ENCODE measurements around the gene KIAA0825. TPM values are rescaled to one million over a fixed set of nuclear protein-coding genes. Genes with fewer than 3 reads are reported as not detected.

KIAA0825 gene
- total RNA-seq, 1 donor from 2014 or later, result 2.2 TPM

DNA sequence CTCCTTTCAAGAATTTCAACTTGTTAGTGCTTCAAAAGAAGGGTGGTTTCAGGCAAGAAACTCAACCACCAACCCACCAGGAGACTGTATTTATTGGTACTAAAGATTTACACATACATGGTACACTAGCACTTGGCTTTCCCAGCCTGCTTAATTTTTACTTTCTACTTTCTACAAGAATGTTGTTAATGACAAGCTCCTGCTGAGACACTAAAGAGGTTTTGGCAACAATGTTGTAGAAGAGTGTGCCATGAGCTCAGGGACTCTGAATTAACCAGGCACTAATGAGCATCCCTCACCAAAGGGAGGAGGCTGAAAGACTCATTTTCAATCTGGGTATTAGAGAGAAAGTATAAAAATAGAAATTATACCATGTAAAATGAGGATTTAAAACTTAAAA lies 195.0 kb downstream of the KIAA0825 start:
- Histone ChIP-seq H3K27me3 (ENCODE audit: low read depth) (no peaks in the 10 kb centered on the region), H3K4me3 (no peak overlapping the region), H3K27ac (replicated peaks) (no peak overlapping the region), H3K9me3 (replicated peaks) (peaks cover 9% of the 10 kb centered on the region), H3K36me3 (no peaks in the 10 kb centered on the region), H3K4me1 (no peaks in the 10 kb centered on the region)
- intact Hi-C loops (cut with micrococcal nuclease), result no loop called here
- no peak for DNase-seq
- TF ChIP-seq, protein P1, sequence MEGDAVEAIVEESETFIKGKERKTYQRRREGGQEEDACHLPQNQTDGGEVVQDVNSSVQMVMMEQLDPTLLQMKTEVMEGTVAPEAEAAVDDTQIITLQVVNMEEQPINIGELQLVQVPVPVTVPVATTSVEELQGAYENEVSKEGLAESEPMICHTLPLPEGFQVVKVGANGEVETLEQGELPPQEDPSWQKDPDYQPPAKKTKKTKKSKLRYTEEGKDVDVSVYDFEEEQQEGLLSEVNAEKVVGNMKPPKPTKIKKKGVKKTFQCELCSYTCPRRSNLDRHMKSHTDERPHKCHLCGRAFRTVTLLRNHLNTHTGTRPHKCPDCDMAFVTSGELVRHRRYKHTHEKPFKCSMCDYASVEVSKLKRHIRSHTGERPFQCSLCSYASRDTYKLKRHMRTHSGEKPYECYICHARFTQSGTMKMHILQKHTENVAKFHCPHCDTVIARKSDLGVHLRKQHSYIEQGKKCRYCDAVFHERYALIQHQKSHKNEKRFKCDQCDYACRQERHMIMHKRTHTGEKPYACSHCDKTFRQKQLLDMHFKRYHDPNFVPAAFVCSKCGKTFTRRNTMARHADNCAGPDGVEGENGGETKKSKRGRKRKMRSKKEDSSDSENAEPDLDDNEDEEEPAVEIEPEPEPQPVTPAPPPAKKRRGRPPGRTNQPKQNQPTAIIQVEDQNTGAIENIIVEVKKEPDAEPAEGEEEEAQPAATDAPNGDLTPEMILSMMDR (IDR thresholded peaks at IDR 0.05; ENCODE audit: borderline replicate concordance), result no peak

DNA sequence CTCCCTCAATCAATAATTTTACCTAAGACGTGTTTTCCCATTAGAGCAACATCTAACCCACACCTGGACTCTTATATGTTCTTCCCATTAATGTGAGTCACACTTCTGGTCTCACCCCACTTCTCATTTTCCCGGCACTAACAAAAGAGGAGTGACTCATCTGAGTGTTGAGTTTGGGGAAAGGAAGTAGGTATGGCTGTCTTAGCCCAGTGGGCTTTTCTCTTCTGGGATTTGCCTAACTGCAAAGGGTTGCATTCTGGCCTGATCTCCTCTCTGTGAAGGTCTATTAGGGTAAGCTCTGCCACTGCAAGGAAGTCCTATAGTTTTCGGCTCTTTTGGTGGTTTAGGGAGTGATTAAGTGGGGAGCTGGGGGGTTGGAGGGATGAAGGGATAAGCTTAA lies 195.6 kb downstream of the KIAA0825 start:
- intact Hi-C loops (cut with micrococcal nuclease), result no loop called here
- no peak overlapping the region for H3K4me3 ChIP-seq
- no peak for DNase-seq
- peaks cover 5% of the 10 kb centered on the region for H3K9me3 ChIP-seq (replicated peaks)
- H3K4me1 ChIP-seq, result no peaks in the 10 kb centered on the region
- TF ChIP-seq, protein P1 (IDR thresholded peaks at IDR 0.05; ENCODE audit: borderline replicate concordance), result no peak
- H3K36me3 ChIP-seq, result no peaks in the 10 kb centered on the region
- H3K27ac ChIP-seq (replicated peaks), result no peak overlapping the region
- H3K27me3 ChIP-seq (ENCODE audit: low read depth), result no peaks in the 10 kb centered on the region

DNA sequence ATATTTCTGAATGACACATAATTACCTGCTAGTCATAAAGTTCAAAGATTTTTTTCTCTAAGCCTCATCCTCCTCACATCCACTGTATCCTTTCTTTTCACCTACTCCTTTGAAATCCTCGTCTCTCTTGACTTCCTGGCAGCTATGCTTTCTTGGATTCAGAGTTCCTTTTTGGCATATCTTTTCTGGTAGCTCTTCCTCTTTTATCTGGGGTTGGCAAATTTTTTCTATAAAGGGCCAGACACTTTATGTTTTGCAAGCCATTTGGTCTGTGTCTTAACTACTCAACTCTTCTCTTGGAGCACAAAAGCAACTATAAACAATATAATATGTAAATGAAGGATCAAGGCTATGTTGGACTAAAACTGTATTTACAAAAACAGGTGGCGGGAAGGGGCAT lies 197.5 kb downstream of the KIAA0825 start:
- Histone ChIP-seq H3K27ac (replicated peaks) (no peak overlapping the region), H3K36me3 (no peaks in the 10 kb centered on the region), H3K4me1 (no peaks in the 10 kb centered on the region), H3K27me3 (ENCODE audit: low read depth) (no peaks in the 10 kb centered on the region), H3K4me3 (no peak overlapping the region), H3K9me3 (replicated peaks) (no peaks in the 10 kb centered on the region)
- no peak for DNase-seq
- TF ChIP-seq, protein P1 (IDR thresholded peaks at IDR 0.05; ENCODE audit: borderline replicate concordance), result no peak
- intact Hi-C loops (cut with micrococcal nuclease), result no loop called here

- Histone ChIP-seq H3K36me3 (no peaks in the 10 kb centered on the region), H3K4me3 (no peak overlapping the region), H3K27ac (replicated peaks) (no peak overlapping the region), H3K27me3 (ENCODE audit: low read depth) (no peaks in the 10 kb centered on the region), H3K4me1 (no peaks in the 10 kb centered on the region), H3K9me3 (replicated peaks) (no peaks in the 10 kb centered on the region)
- intact Hi-C loops (cut with micrococcal nuclease), result no loop called here
- no peak for DNase-seq
- TF ChIP-seq, protein P1 (IDR thresholded peaks at IDR 0.05; ENCODE audit: borderline replicate concordance), result no peak
These were observed 202.6 kb downstream of the KIAA0825 start for GRCh38 chr5:94415798-94416197.

DNA sequence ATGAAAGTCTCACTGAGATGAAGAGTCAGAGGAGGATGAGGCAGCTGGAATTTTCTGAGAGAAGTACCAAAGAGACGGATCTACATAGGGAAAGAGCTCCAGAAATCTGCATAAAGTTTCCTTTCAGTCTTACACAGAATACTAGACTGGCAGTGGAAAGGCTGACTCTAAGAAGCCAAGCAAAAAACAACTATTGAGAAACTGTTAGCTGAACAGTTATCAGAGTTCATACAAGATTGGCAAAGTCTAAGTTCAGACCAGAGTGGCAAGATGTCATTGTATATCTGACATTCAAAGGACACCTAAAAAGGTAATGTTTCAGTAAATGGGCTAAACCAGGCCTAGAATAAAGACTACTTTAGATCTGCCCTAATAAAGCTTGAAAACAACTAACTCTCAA lies 209.0 kb downstream of the KIAA0825 start:
- Histone ChIP-seq H3K9me3 (replicated peaks) (no peaks in the 10 kb centered on the region), H3K27ac (replicated peaks) (no peak overlapping the region), H3K27me3 (ENCODE audit: low read depth) (no peaks in the 10 kb centered on the region), H3K36me3 (no peaks in the 10 kb centered on the region), H3K4me3 (no peak overlapping the region), H3K4me1 (no peaks in the 10 kb centered on the region)
- TF ChIP-seq, protein P1 (IDR thresholded peaks at IDR 0.05; ENCODE audit: borderline replicate concordance), result no peak
- intact Hi-C loops (cut with micrococcal nuclease), result no loop called here
- DNase-seq, result no peak

GRCh38 chr5:94407023-94407422 lies 211.4 kb downstream of the KIAA0825 start:
- Histone ChIP-seq H3K4me3 (no peak overlapping the region), H3K4me1 (no peaks in the 10 kb centered on the region), H3K27ac (replicated peaks) (no peak overlapping the region), H3K27me3 (ENCODE audit: low read depth) (no peaks in the 10 kb centered on the region), H3K9me3 (replicated peaks) (no peaks in the 10 kb centered on the region), H3K36me3 (no peaks in the 10 kb centered on the region)
- TF ChIP-seq, protein P1 (IDR thresholded peaks at IDR 0.05; ENCODE audit: borderline replicate concordance), result no peak
- intact Hi-C loops (cut with micrococcal nuclease), result no loop called here
- no peak for DNase-seq
